Sigmoid colon (tissue), 4 donors: ENCODE measurements around the gene OR1L1.

Experiments
- CTCF ChIP-seq, 4 experiments: fragments of 450-650 bp in 3 of 4; fragments of 200-600 bp in 1 of 4; IDR thresholded peaks; one replicate each; pipeline ENCODE4 v1.5.1; 2016 to 2019; ENCODE audit warnings: antibody characterized with exemption in 4 of 4, mild to moderate bottlenecking in 3 of 4, moderate library complexity in 2 of 4
- EP300 ChIP-seq, 4 donors: sonication (generic); formaldehyde crosslinking; IDR thresholded peaks; one replicate each; pipeline ENCODE4 v1.6.1; 2017; ENCODE audit warnings: antibody characterized with exemption in 4 of 4
- POLR2A ChIP-seq, 2 donors: fragments of 450-650 bp; IDR thresholded peaks; one replicate each; pipeline ENCODE4 v1.6.1; 2016; ENCODE audit warnings: antibody characterized with exemption in 2 of 2, mild to moderate bottlenecking in 2 of 2, moderate library complexity in 2 of 2
- POLR2AphosphoS5 ChIP-seq, 4 donors: sonication (generic); formaldehyde crosslinking; IDR thresholded peaks; one replicate each; pipeline ENCODE4 v1.6.1; 2017; ENCODE audit warnings: antibody characterized with exemption in 4 of 4

- TF ChIP-seq POLR2A (IDR thresholded peaks at IDR 0.05) (no peak), EP300 (IDR thresholded peaks at IDR 0.05) (no peak), CTCF (IDR thresholded peaks at IDR 0.05) (no peak), POLR2AphosphoS5 (IDR thresholded peaks at IDR 0.05) (no peak)
These were observed 34.2 kb downstream of the OR1L1 start for GRCh38 chr9:122695696-122696095.
